Kidney epithelial cell (primary cell): ENCODE measurements around the gene SORBS1. TPM values are rescaled to one million over a fixed set of nuclear protein-coding genes. Genes with fewer than 3 reads are reported as not detected.

Source experiments
- DNase-seq: peaks from one replicate; pipeline ENCODE4 v3.0.0-alpha.2; 2010; ENCODE audit warnings: low read depth
- H3K27me3 ChIP-seq: 2 replicates; pipeline ENCODE4 v1.6.0; 2011; ENCODE audit warnings: low read length; ENCODE audit not compliant: control insufficient read depth, insufficient read depth
- H3K36me3 ChIP-seq: 2 replicates; pipeline ENCODE4 v1.5.1; 2011; ENCODE audit warnings: low read length; ENCODE audit not compliant: control insufficient read depth, insufficient read depth
- H3K4me3 ChIP-seq: 2 replicates; pipeline ENCODE4 v1.5.1; 2011; ENCODE audit warnings: low read depth, mild to moderate bottlenecking, control low read depth, low read length
- CTCF ChIP-seq: IDR thresholded peaks from 2 replicates; pipeline ENCODE4 v1.5.1; 2011; ENCODE audit warnings: mild to moderate bottlenecking, moderate library complexity, low read length, control low read depth, inconsistent platforms; ENCODE audit not compliant: insufficient read depth, poor library complexity, severe bottlenecking
- total RNA-seq: library from RNA; depleted of rRNA; stranded (reverse); fragments of >200 nt; gene quantifications from 2 replicates; pipeline ENCODE4 v1.2.3, GENCODE V29; 2015

Gene SORBS1
- total RNA-seq, 1 donor from 2014 or later = 4.9 TPM

GRCh38 chr10:95430231-95430951, 130.8 kb downstream of the SORBS1 start:
- no peaks in the 10 kb centered on the region for H3K36me3 ChIP-seq
- DNase-seq = no peak
- H3K4me3 ChIP-seq = no peak overlapping the region
- TF ChIP-seq CTCF = peak; percentile 93
- no peaks in the 10 kb centered on the region for H3K27me3 ChIP-seq

- DNase-seq = no peak
- Histone ChIP-seq H3K27me3 (no peaks in the 10 kb centered on the region), H3K36me3 (no peaks in the 10 kb centered on the region), H3K4me3 (no peak overlapping the region)
- no peak for TF ChIP-seq CTCF
Observed at GRCh38 chr10:95429639-95430038, 131.5 kb downstream of the SORBS1 start.

- H3K27me3 ChIP-seq = no peaks in the 10 kb centered on the region
- TF ChIP-seq CTCF = no peak
- DNase-seq = no peak
- H3K36me3 ChIP-seq = no peaks in the 10 kb centered on the region
- H3K4me3 ChIP-seq = no peak overlapping the region
Observed at GRCh38 chr10:95428701-95429100, 132.5 kb downstream of the SORBS1 start.

GRCh38 chr10:95426482-95426881, 134.7 kb downstream of the SORBS1 start:
- H3K4me3 ChIP-seq = no peak overlapping the region
- H3K36me3 ChIP-seq = no peaks in the 10 kb centered on the region
- DNase-seq = no peak
- no peak for TF ChIP-seq CTCF
- no peaks in the 10 kb centered on the region for H3K27me3 ChIP-seq

GRCh38 chr10:95425592-95426465, 135.3 kb downstream of the SORBS1 start:
- Histone ChIP-seq H3K27me3 (no peaks in the 10 kb centered on the region), H3K36me3 (no peaks in the 10 kb centered on the region), H3K4me3 (no peak overlapping the region)
- no peak for DNase-seq
- TF ChIP-seq CTCF = no peak
